CD4-positive, alpha-beta T cell treated with Interleukin-17A for 1 hour (primary cell): ENCODE results near the gene EXOG.

Experiments used
- DNase-seq: peaks from one replicate; pipeline ENCODE4 v3.0.0-alpha.2; 2020

EXOG gene

GRCh38 chr3:38496131-38496910, at the start of gene EXOG:
TSS of gene EXOG (plus strand) at chr3:38496340. CDS start at chr3:38496368, 28 bp downstream.
- DNase-seq, result peak; percentile 95

GRCh38 chr3:38446812-38447211, 49.3 kb upstream of the EXOG start:
- no peak for DNase-seq

- DNase-seq, result no peak
Measured at GRCh38 chr3:38450853-38451252, 45.3 kb upstream of the EXOG start.

GRCh38 chr3:38453075-38453912, 42.8 kb upstream of the EXOG start, which contains the start of gene ACVR2B:
TSS of gene ACVR2B (plus strand) at chr3:38453890. CDS start at chr3:38454323, 433 bp downstream.
- DNase-seq, result peak; percentile 77

- no peak for DNase-seq
Measured at GRCh38 chr3:38453913-38454177, 42.3 kb upstream of the EXOG start.

- DNase-seq, result peak; percentile 39
Measured at GRCh38 chr3:38454178-38454883, 41.8 kb upstream of the EXOG start.

- peak; percentile 41 for DNase-seq
Measured at GRCh38 chr3:38454884-38455638, 41.1 kb upstream of the EXOG start.

GRCh38 chr3:38455639-38456430, 40.3 kb upstream of the EXOG start:
- DNase-seq, result no peak

GRCh38 chr3:38457111-38458003, 38.8 kb upstream of the EXOG start:
- DNase-seq, result no peak

- DNase-seq, result no peak
Measured at GRCh38 chr3:38458796-38459498, 37.2 kb upstream of the EXOG start.

GRCh38 chr3:38459499-38460048, 36.6 kb upstream of the EXOG start:
- DNase-seq, result no peak

GRCh38 chr3:38460377-38461270, 35.5 kb upstream of the EXOG start:
- DNase-seq, result no peak

- no peak for DNase-seq
Measured at GRCh38 chr3:38465588-38466154, 30.5 kb upstream of the EXOG start.

GRCh38 chr3:38468765-38469164, 27.4 kb upstream of the EXOG start:
- DNase-seq, result no peak

- no peak for DNase-seq
Measured at GRCh38 chr3:38469852-38470251, 26.3 kb upstream of the EXOG start.

- no peak for DNase-seq
Measured at GRCh38 chr3:38471260-38471857, 24.8 kb upstream of the EXOG start.

GRCh38 chr3:38472342-38472741, 23.8 kb upstream of the EXOG start:
- DNase-seq, result no peak

- DNase-seq, result no peak
Measured at GRCh38 chr3:38473229-38473628, 22.9 kb upstream of the EXOG start.
